Caco-2 (cell line): ENCODE measurements around the gene PLPPR3. TPM values are rescaled to one million over a fixed set of nuclear protein-coding genes. Genes with fewer than 3 reads are reported as not detected.

Experiments
- BruUV-seq: library from RNA; stranded (reverse); fragments of 400-500 nt; replicated peaks from 2 replicates; lab custom pipeline; 2021; lab: Mats Ljungman, UMichigan
- CTCF ChIA-PET: fragments of 300-600 bp; sonication (Branson Sonifier 250); formaldehyde crosslinking; loops from one replicate; lab custom pipeline; 2022; ENCODE audit warnings: antibody characterized with exemption; lab: Charles Lee
- POLR2A ChIA-PET: fragments of 300-600 bp; sonication (Branson Sonifier 250); formaldehyde crosslinking; loops from one replicate; lab custom pipeline; 2022; ENCODE audit warnings: antibody characterized with exemption; lab: Charles Lee
- DNase-seq, 2 experiments: peaks; one replicate each; pipeline versions ENCODE4 v3.0.0 to v3.0.0-alpha.2; 2020 to 2022
- H3K27me3 ChIP-seq: replicated peaks from 2 replicates; pipeline ENCODE4 v1.6.0; 2011; ENCODE audit warnings: low read length; ENCODE audit not compliant: control insufficient read depth, insufficient read depth
- H3K36me3 ChIP-seq: 2 replicates; pipeline ENCODE4 v1.5.1; 2011; ENCODE audit warnings: low read length; ENCODE audit not compliant: control insufficient read depth, insufficient read depth
- H3K4me1 ChIP-seq: fragments of 250-450 bp; sonication (Bioruptor Pico); 2 replicates; pipeline ENCODE4 v1.5.1; 2020; ENCODE audit warnings: mild to moderate bottlenecking
- H3K4me3 ChIP-seq: 2 replicates; pipeline ENCODE4 v1.5.1; 2011; ENCODE audit warnings: low read depth, mild to moderate bottlenecking, control low read depth, low read length
- H3K9me3 ChIP-seq: fragments of 250-450 bp; sonication (Bioruptor Pico); 2 replicates; pipeline ENCODE4 v1.5.1; 2020; ENCODE audit warnings: mild to moderate bottlenecking, moderate library complexity
- H3K27ac Mint-ChIP-seq: one replicate; pipeline ENCODE4 v1.8.0; 2022; ENCODE audit warnings: mixed read lengths; ENCODE audit not compliant: unreplicated experiment
- H3K27me3 Mint-ChIP-seq: one replicate; pipeline ENCODE4 v1.8.0; 2022; ENCODE audit warnings: mixed read lengths; ENCODE audit not compliant: insufficient read depth, unreplicated experiment
- H3K36me3 Mint-ChIP-seq: one replicate; pipeline ENCODE4 v1.8.0; 2022; ENCODE audit warnings: mild to moderate bottlenecking, mixed read lengths; ENCODE audit not compliant: insufficient read depth, unreplicated experiment
- H3K4me1 Mint-ChIP-seq: one replicate; pipeline ENCODE4 v1.8.0; 2022; ENCODE audit warnings: low read depth, mixed read lengths; ENCODE audit not compliant: unreplicated experiment
- H3K4me3 Mint-ChIP-seq: one replicate; pipeline ENCODE4 v1.8.0; 2022; ENCODE audit warnings: mild to moderate bottlenecking, moderate library complexity, mixed read lengths; ENCODE audit not compliant: unreplicated experiment
- H3K9me3 Mint-ChIP-seq: one replicate; pipeline ENCODE4 v1.8.0; 2022; ENCODE audit warnings: mixed read lengths; ENCODE audit not compliant: unreplicated experiment
- intact Hi-C: fragments of 100-400 bp; cut with micrococcal nuclease; formaldehyde crosslinking; loops from one replicate; pipeline ENCODE4 v1.10.0; 2022; ENCODE audit not compliant: unreplicated experiment
- microRNA-seq: library from miRNA; unstranded; fragments of <30 nt; microRNA quantifications from one replicate; pipeline ENCODE4 v1.2.0, GENCODE V29; 2022
- total RNA-seq: library from RNA; stranded (reverse); gene quantifications from 2 replicates; pipeline ENCODE4 v1.2.3, GENCODE V29; 2022
- TF ChIP-seq, protein P1 (sequence below), 2 experiments: fragments of 200-600 bp in 1 of 2; IDR thresholded peaks; 1 replicate in 1 of 2; 2 replicates in 1 of 2; pipeline versions ENCODE4 v1.5.1 to v1.8.0; 2011 to 2022; ENCODE audit warnings: antibody characterized with exemption in 1 of 2, control low read depth in 1 of 2, inconsistent platforms in 1 of 2, low read depth in 1 of 2, low read length in 1 of 2, mild to moderate bottlenecking in 1 of 2, moderate library complexity in 1 of 2; ENCODE audit not compliant: insufficient read depth in 1 of 2, severe bottlenecking in 1 of 2, unreplicated experiment in 1 of 2

Gene PLPPR3
- total RNA-seq, 1 experiment from 2014 or later, result 7.1 TPM

DNA sequence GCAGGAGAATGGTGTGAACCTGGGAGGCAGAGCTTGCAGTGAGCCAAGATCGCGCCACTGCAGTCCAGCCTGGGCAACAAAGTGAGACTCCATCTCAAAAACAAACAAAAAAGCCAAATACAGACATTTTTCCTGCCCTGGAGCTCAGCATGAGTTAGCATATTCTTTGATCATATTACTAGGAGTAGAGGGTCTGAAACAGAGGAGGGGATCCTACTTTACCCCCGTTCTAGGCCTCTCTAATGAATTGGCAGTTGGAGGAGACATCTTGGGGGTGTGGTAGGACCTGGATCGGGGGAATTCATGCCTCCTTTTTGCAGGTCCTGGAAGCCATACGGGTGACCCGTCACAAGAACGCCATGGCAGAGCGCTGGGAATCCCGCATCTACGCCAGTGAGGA is 58.6 kb downstream of the PLPPR3 start:
- no TSS peak for BruUV-seq
- Histone ChIP-seq H3K36me3 (peaks cover 8% of the 10 kb centered on the region), H3K27me3 (no peaks in the 10 kb centered on the region), H3K9me3 (no peaks in the 10 kb centered on the region), H3K4me3 (no peak overlapping the region), H3K4me1 (no peaks in the 10 kb centered on the region)
- ChIA-PET POLR2A (interaction anchor here (0.7 kb wide), 1 partner anchor 10 kb away, joined by 3 read pairs; no protein-coding TSS in a partner anchor), CTCF (no interaction called here)
- Mint-ChIP-seq H3K27ac (no peak overlapping the region), H3K36me3 (peaks cover 59% of the 10 kb centered on the region), H3K4me1 (no peaks in the 10 kb centered on the region), H3K9me3 (no peaks in the 10 kb centered on the region), H3K4me3 (no peak overlapping the region), H3K27me3 (no peaks in the 10 kb centered on the region)
- TF ChIP-seq, protein P1, sequence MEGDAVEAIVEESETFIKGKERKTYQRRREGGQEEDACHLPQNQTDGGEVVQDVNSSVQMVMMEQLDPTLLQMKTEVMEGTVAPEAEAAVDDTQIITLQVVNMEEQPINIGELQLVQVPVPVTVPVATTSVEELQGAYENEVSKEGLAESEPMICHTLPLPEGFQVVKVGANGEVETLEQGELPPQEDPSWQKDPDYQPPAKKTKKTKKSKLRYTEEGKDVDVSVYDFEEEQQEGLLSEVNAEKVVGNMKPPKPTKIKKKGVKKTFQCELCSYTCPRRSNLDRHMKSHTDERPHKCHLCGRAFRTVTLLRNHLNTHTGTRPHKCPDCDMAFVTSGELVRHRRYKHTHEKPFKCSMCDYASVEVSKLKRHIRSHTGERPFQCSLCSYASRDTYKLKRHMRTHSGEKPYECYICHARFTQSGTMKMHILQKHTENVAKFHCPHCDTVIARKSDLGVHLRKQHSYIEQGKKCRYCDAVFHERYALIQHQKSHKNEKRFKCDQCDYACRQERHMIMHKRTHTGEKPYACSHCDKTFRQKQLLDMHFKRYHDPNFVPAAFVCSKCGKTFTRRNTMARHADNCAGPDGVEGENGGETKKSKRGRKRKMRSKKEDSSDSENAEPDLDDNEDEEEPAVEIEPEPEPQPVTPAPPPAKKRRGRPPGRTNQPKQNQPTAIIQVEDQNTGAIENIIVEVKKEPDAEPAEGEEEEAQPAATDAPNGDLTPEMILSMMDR (IDR thresholded peaks at IDR 0.05; ENCODE audit: insufficient read depth in 1 of 2, low read depth in 1 of 2, low read length in 1 of 2, severe bottlenecking in 1 of 2, unreplicated experiment in 1 of 2), result no peak
- no peak for DNase-seq
- intact Hi-C loops, result no loop called here

Small RNAs within 50 kb of the gene (microRNA-seq; reads per million reads assigned to microRNA genes)
- gene MIR3187, result 18.4 reads per million, percentile 56 among the genes with 10 or more reads in this experiment
- gene MIR4745, result 45.7 reads per million, percentile 66 among the genes with 10 or more reads in this experiment

Other genes starting within 250 kb of the PLPPR3 start
- gene BSG, start 249.4 kb downstream of the PLPPR3 start, total RNA-seq, result 618 and 656 TPM in 2 replicates
- 2.7 and 3.9 TPM in 2 replicates for gene HCN2, start 232.1 kb downstream of the PLPPR3 start, total RNA-seq
- 93.3 and 95.8 TPM in 2 replicates for gene POLRMT, start 188.4 kb downstream of the PLPPR3 start, total RNA-seq
- gene FGF22, start 182.1 kb downstream of the PLPPR3 start, total RNA-seq, result 0.68 TPM in 1 of 2 replicates, not detected in the other
- 74.6 and 77.9 TPM in 2 replicates for gene RNF126, start 158.7 kb downstream of the PLPPR3 start, total RNA-seq
- gene FSTL3, start 145.6 kb downstream of the PLPPR3 start, total RNA-seq, result 26.3 and 31.2 TPM in 2 replicates
- not detected in 2 replicates for gene PRSS57, start 126.5 kb downstream of the PLPPR3 start, total RNA-seq
- 14.7 and 16.1 TPM in 2 replicates for gene PALM, start 113.0 kb downstream of the PLPPR3 start, total RNA-seq
- 27.8 and 36.4 TPM in 2 replicates for gene MISP, start 70.8 kb downstream of the PLPPR3 start, total RNA-seq
- 510 and 522 TPM in 2 replicates for gene PTBP1, start 24.5 kb downstream of the PLPPR3 start, total RNA-seq
- not detected in 2 replicates for gene AZU1, start 5.9 kb upstream of the PLPPR3 start, total RNA-seq
- 0.29 TPM in 1 of 2 replicates, not detected in the other for gene PRTN3, start 19.0 kb upstream of the PLPPR3 start, total RNA-seq
- gene ELANE, start 30.3 kb upstream of the PLPPR3 start, total RNA-seq, result not detected in 2 replicates
- gene CFD, start 37.7 kb upstream of the PLPPR3 start, total RNA-seq, result 4.4 and 6.1 TPM in 2 replicates
- gene MED16, start 71.2 kb upstream of the PLPPR3 start, total RNA-seq, result 64.3 and 69.1 TPM in 2 replicates
- gene RNU6-9, start 71.5 kb upstream of the PLPPR3 start, total RNA-seq, result not detected in 2 replicates
- 57.7 and 60.4 TPM in 2 replicates for gene R3HDM4, start 91.3 kb upstream of the PLPPR3 start, total RNA-seq
- gene KISS1R, start 95.4 kb upstream of the PLPPR3 start, total RNA-seq, result 13.0 and 16.6 TPM in 2 replicates
- 217 and 239 TPM in 2 replicates for gene ARID3A, start 104.1 kb upstream of the PLPPR3 start, total RNA-seq
- gene WDR18, start 162.4 kb upstream of the PLPPR3 start, total RNA-seq, result 89.5 and 96.8 TPM in 2 replicates
- 0.41 and 0.49 TPM in 2 replicates for gene GRIN3B, start 178.5 kb upstream of the PLPPR3 start, total RNA-seq
- 148 and 154 TPM in 2 replicates for gene TMEM259, start 199.2 kb upstream of the PLPPR3 start, total RNA-seq
- gene RNU6-2, start 199.6 kb upstream of the PLPPR3 start, total RNA-seq, result not detected in 2 replicates
- gene CNN2, start 204.7 kb upstream of the PLPPR3 start, total RNA-seq, result 194 and 221 TPM in 2 replicates
- gene ABCA7, start 218.2 kb upstream of the PLPPR3 start, total RNA-seq, result 43.5 and 45.9 TPM in 2 replicates
- 38.6 and 43.3 TPM in 2 replicates for gene ARHGAP45, start 245.2 kb upstream of the PLPPR3 start, total RNA-seq